Measurements from ENCODE around the gene PTPRT. TPM values are rescaled to one million over a fixed set of nuclear protein-coding genes. Genes with fewer than 3 reads are reported as not detected.

Gene PTPRT
- total and polyA plus RNA-seq, 2 of the 13 experiments (the other 11 are each of a cell fraction or from before 2014, with no cell fraction given): under 0.01 to 0.09 TPM

- TF ChIP-seq ZNF512B (CRISPR knock-in tag; IDR thresholded peaks at IDR 0.05; ENCODE audit: borderline replicate concordance): no peak
- no peak for TF ChIP-seq ZSCAN9 (CRISPR knock-in tag; IDR thresholded peaks at IDR 0.05; ENCODE audit: borderline replicate concordance)
- no peak for TF ChIP-seq YEATS4 (CRISPR knock-in tag; IDR thresholded peaks at IDR 0.05; ENCODE audit: borderline replicate concordance)
- TF ChIP-seq TMF1 (CRISPR knock-in tag; IDR thresholded peaks at IDR 0.05; ENCODE audit: low read depth): no peak
- TF ChIP-seq ZNF816 (CRISPR knock-in tag; IDR thresholded peaks at IDR 0.05; ENCODE audit: borderline replicate concordance): no peak
- TF ChIP-seq HDAC1 (CRISPR knock-in tag; IDR thresholded peaks at IDR 0.05): no peak
- no peak for TF ChIP-seq ZNF646 (CRISPR knock-in tag; IDR thresholded peaks at IDR 0.05)
- TF ChIP-seq STAT5B (CRISPR knock-in tag; IDR thresholded peaks at IDR 0.05): no peak
- TF ChIP-seq BRF2 (CRISPR knock-in tag; IDR thresholded peaks at IDR 0.05): no peak
- TF ChIP-seq BRD4 (CRISPR knock-in tag; IDR thresholded peaks at IDR 0.05): no peak
- no peak for TF ChIP-seq ZNF574 (CRISPR knock-in tag; IDR thresholded peaks at IDR 0.05)
- TF ChIP-seq DBP (CRISPR knock-in tag; IDR thresholded peaks at IDR 0.05; ENCODE audit: not compliant biosample characterization): no peak
- TF ChIP-seq NFATC3 (CRISPR knock-in tag; IDR thresholded peaks at IDR 0.05): no peak
- no peak for TF ChIP-seq BCL6 (CRISPR knock-in tag; IDR thresholded peaks at IDR 0.05)
Observed at GRCh38 chr20:42134265-42135098, 1055.2 kb downstream of the PTPRT start (continued).
